ENCODE data around the gene ANO7. TPM values are rescaled to one million over a fixed set of nuclear protein-coding genes. Genes with fewer than 3 reads are reported as not detected.

ANO7 gene
- total RNA-seq, 4 donors from 2014 or later = 0.10 to 0.62 (median 0.24) TPM

GRCh38 chr2:241200822-241201395, 12.4 kb downstream of the ANO7 start:
- Histone ChIP-seq H3K4me3 (no peak overlapping the region), H3K27ac (no peak overlapping the region), H3K27me3 (no peaks in the 10 kb centered on the region), H3K9me3 (no peaks in the 10 kb centered on the region), H3K36me3 (no peaks in the 10 kb centered on the region), H3K4me1 (no peaks in the 10 kb centered on the region)
- DNase-seq (no peak), ATAC-seq (no peak)
- TF ChIP-seq POLR2A (IDR thresholded peaks at IDR 0.05) (no peak), CTCF (IDR thresholded peaks at IDR 0.05 in 4 of 5, conservative IDR thresholded peaks at IDR 0.05 in 1 of 5) (no peak)
- intact Hi-C loops (cut with DNase I; ENCODE audit: low total_unique reads) = no loop called here
- in situ Hi-C loops (cut with MboI; ENCODE audit: low sequenced_read_pairs in 4 of 4) = no loop called here

- Histone ChIP-seq H3K4me1 (no peaks in the 10 kb centered on the region), H3K36me3 (no peaks in the 10 kb centered on the region), H3K27me3 (no peaks in the 10 kb centered on the region), H3K9me3 (no peaks in the 10 kb centered on the region), H3K4me3 (no peak overlapping the region), H3K27ac (no peak overlapping the region)
- intact Hi-C loops (cut with DNase I; ENCODE audit: low total_unique reads) (no loop called here), in situ Hi-C loops (cut with MboI; ENCODE audit: low sequenced_read_pairs in 4 of 4) (no loop called here)
- no peak for ATAC-seq
- no peak for TF ChIP-seq POLR2A (IDR thresholded peaks at IDR 0.05)
- no peak for TF ChIP-seq CTCF (IDR thresholded peaks at IDR 0.05 in 4 of 5, conservative IDR thresholded peaks at IDR 0.05 in 1 of 5)
- DNase-seq = no peak
Observed at GRCh38 chr2:241201445-241202267, 13.2 kb downstream of the ANO7 start.

- Histone ChIP-seq H3K4me3 (no peak overlapping the region), H3K36me3 (no peaks in the 10 kb centered on the region), H3K27me3 (no peaks in the 10 kb centered on the region), H3K4me1 (no peaks in the 10 kb centered on the region), H3K27ac (no peak overlapping the region), H3K9me3 (no peaks in the 10 kb centered on the region)
- intact Hi-C loops (cut with DNase I; ENCODE audit: low total_unique reads) (no loop called here), in situ Hi-C loops (cut with MboI; ENCODE audit: low sequenced_read_pairs in 4 of 4) (no loop called here)
- DNase-seq = no peak
- TF ChIP-seq CTCF (IDR thresholded peaks at IDR 0.05 in 4 of 5, conservative IDR thresholded peaks at IDR 0.05 in 1 of 5) = no peak
- TF ChIP-seq POLR2A (IDR thresholded peaks at IDR 0.05) = no peak
- ATAC-seq = no peak
Observed at GRCh38 chr2:241202268-241202585, 13.8 kb downstream of the ANO7 start.

GRCh38 chr2:241202681-241203080, 14.2 kb downstream of the ANO7 start:
- DNase-seq (no peak), ATAC-seq (no peak)
- Histone ChIP-seq H3K27me3 (no peaks in the 10 kb centered on the region), H3K27ac (no peak overlapping the region), H3K36me3 (no peaks in the 10 kb centered on the region), H3K9me3 (no peaks in the 10 kb centered on the region), H3K4me1 (no peaks in the 10 kb centered on the region), H3K4me3 (no peak overlapping the region)
- TF ChIP-seq CTCF (IDR thresholded peaks at IDR 0.05 in 4 of 5, conservative IDR thresholded peaks at IDR 0.05 in 1 of 5) (no peak), POLR2A (IDR thresholded peaks at IDR 0.05) (no peak)
- intact Hi-C loops (cut with DNase I; ENCODE audit: low total_unique reads) (no loop called here), in situ Hi-C loops (cut with MboI; ENCODE audit: low sequenced_read_pairs in 4 of 4) (no loop called here)

Measured in gastrocnemius medialis (tissue), 4 donors.